ENCODE measurements around the gene ALG12.

ALG12 gene

GRCh38 chr22:49957826-49958365, 39.7 kb upstream of the ALG12 start:
- DNase-seq: no peak

GRCh38 chr22:49956914-49957825, 38.9 kb upstream of the ALG12 start:
- no peak for DNase-seq

GRCh38 chr22:49956418-49956770, 38.2 kb upstream of the ALG12 start:
- no peak for DNase-seq

- DNase-seq: no peak
Observed at GRCh38 chr22:49955581-49956417, 37.6 kb upstream of the ALG12 start.

- no peak for DNase-seq
Observed at GRCh38 chr22:49954991-49955580, 36.8 kb upstream of the ALG12 start.

- no peak for DNase-seq
Observed at GRCh38 chr22:49954354-49954753, 36.1 kb upstream of the ALG12 start.

GRCh38 chr22:49953680-49954344, 35.6 kb upstream of the ALG12 start:
- no peak for DNase-seq

GRCh38 chr22:49953027-49953679, 34.9 kb upstream of the ALG12 start:
- DNase-seq: no peak

- peak; percentile 94 for DNase-seq
Observed at GRCh38 chr22:49951986-49952896, 34.0 kb upstream of the ALG12 start.

GRCh38 chr22:49951678-49951985, 33.4 kb upstream of the ALG12 start:
- DNase-seq: no peak

GRCh38 chr22:49951000-49951677, 32.9 kb upstream of the ALG12 start:
- no peak for DNase-seq

- no peak for DNase-seq
Observed at GRCh38 chr22:49950396-49950994, 32.3 kb upstream of the ALG12 start.

- no peak for DNase-seq
Observed at GRCh38 chr22:49949914-49950292, 31.7 kb upstream of the ALG12 start.

GRCh38 chr22:49948958-49949913, 31.0 kb upstream of the ALG12 start:
- DNase-seq: no peak

- DNase-seq: no peak
Observed at GRCh38 chr22:49948116-49948957, 30.1 kb upstream of the ALG12 start.

- DNase-seq: no peak
Observed at GRCh38 chr22:49947296-49947622, 29.0 kb upstream of the ALG12 start.

GRCh38 chr22:49946612-49947295, 28.5 kb upstream of the ALG12 start:
- no peak for DNase-seq
